ENCODE results near the gene OR4D9. TPM values are rescaled to one million over a fixed set of nuclear protein-coding genes. Genes with fewer than 3 reads are reported as not detected.
"Not testable (repeated sequence)": the region's sequence is repeated elsewhere in the genome, so short reads cannot be mapped to it uniquely, and the experiment has no call there.

OR4D9 gene
- total RNA-seq, 1 donor from 2014 or later, result not detected

GRCh38 chr11:59523541-59523940, 12.2 kb downstream of the OR4D9 start:
- Mint-ChIP-seq H3K9me3 (ENCODE audit: unreplicated experiment) (no peaks in the 10 kb centered on the region), H3K4me3 (ENCODE audit: unreplicated experiment) (no peak overlapping the region), H3K27me3 (ENCODE audit: unreplicated experiment) (no peaks in the 10 kb centered on the region), H3K36me3 (ENCODE audit: unreplicated experiment) (no peaks in the 10 kb centered on the region), H3K4me1 (ENCODE audit: low read depth, unreplicated experiment) (peaks cover 7% of the 10 kb centered on the region), H3K27ac (ENCODE audit: unreplicated experiment) (no peak overlapping the region)
- no peak for DNase-seq
- TF ChIP-seq CTCF (IDR thresholded peaks at IDR 0.05; ENCODE audit: partially characterized antibody, unreplicated experiment), result no peak

- Mint-ChIP-seq H3K27ac (ENCODE audit: unreplicated experiment) (no peak overlapping the region), H3K36me3 (ENCODE audit: unreplicated experiment) (no peaks in the 10 kb centered on the region), H3K27me3 (ENCODE audit: unreplicated experiment) (peaks cover 4% of the 10 kb centered on the region), H3K9me3 (ENCODE audit: unreplicated experiment) (no peaks in the 10 kb centered on the region), H3K4me1 (ENCODE audit: low read depth, unreplicated experiment) (peaks cover 9% of the 10 kb centered on the region), H3K4me3 (ENCODE audit: unreplicated experiment) (no peak overlapping the region)
- no peak for DNase-seq
- TF ChIP-seq CTCF (IDR thresholded peaks at IDR 0.05; ENCODE audit: partially characterized antibody, unreplicated experiment), result no peak
These were observed 17.4 kb downstream of the OR4D9 start for GRCh38 chr11:59528711-59529110.

- Mint-ChIP-seq H3K36me3 (ENCODE audit: unreplicated experiment) (no peaks in the 10 kb centered on the region), H3K27ac (ENCODE audit: unreplicated experiment) (no peak overlapping the region), H3K27me3 (ENCODE audit: unreplicated experiment) (peaks cover 4% of the 10 kb centered on the region), H3K4me3 (ENCODE audit: unreplicated experiment) (no peak overlapping the region), H3K4me1 (ENCODE audit: low read depth, unreplicated experiment) (peaks cover 9% of the 10 kb centered on the region), H3K9me3 (ENCODE audit: unreplicated experiment) (no peaks in the 10 kb centered on the region)
- TF ChIP-seq CTCF (IDR thresholded peaks at IDR 0.05; ENCODE audit: partially characterized antibody, unreplicated experiment), result no peak
- DNase-seq, result no peak
These were observed 21.3 kb downstream of the OR4D9 start for GRCh38 chr11:59532620-59533019.

- Mint-ChIP-seq H3K4me1 (ENCODE audit: low read depth, unreplicated experiment) (no peaks in the 10 kb centered on the region), H3K27me3 (ENCODE audit: unreplicated experiment) (peaks cover 4% of the 10 kb centered on the region), H3K4me3 (ENCODE audit: unreplicated experiment) (no peak overlapping the region), H3K9me3 (ENCODE audit: unreplicated experiment) (no peaks in the 10 kb centered on the region), H3K27ac (ENCODE audit: unreplicated experiment) (no peak overlapping the region), H3K36me3 (ENCODE audit: unreplicated experiment) (no peaks in the 10 kb centered on the region)
- TF ChIP-seq CTCF (IDR thresholded peaks at IDR 0.05; ENCODE audit: partially characterized antibody, unreplicated experiment), result no peak
- DNase-seq, result no peak
These were observed 23.3 kb downstream of the OR4D9 start for GRCh38 chr11:59534676-59535075.

GRCh38 chr11:59542142-59542810, 30.9 kb downstream of the OR4D9 start:
- no peak for DNase-seq
- Mint-ChIP-seq H3K4me3 (ENCODE audit: unreplicated experiment) (no peak overlapping the region), H3K27me3 (ENCODE audit: unreplicated experiment) (peaks cover 2% of the 10 kb centered on the region), H3K27ac (ENCODE audit: unreplicated experiment) (no peak overlapping the region), H3K9me3 (ENCODE audit: unreplicated experiment) (peaks cover 2% of the 10 kb centered on the region), H3K4me1 (ENCODE audit: low read depth, unreplicated experiment) (no peaks in the 10 kb centered on the region), H3K36me3 (ENCODE audit: unreplicated experiment) (no peaks in the 10 kb centered on the region)
- no peak for TF ChIP-seq CTCF (IDR thresholded peaks at IDR 0.05; ENCODE audit: partially characterized antibody, unreplicated experiment)

- not testable (repeated sequence) for DNase-seq; H3K27me3 Mint-ChIP-seq (ENCODE audit: unreplicated experiment); H3K36me3 Mint-ChIP-seq (ENCODE audit: unreplicated experiment); H3K27ac Mint-ChIP-seq (ENCODE audit: unreplicated experiment); H3K9me3 Mint-ChIP-seq (ENCODE audit: unreplicated experiment); H3K4me1 Mint-ChIP-seq (ENCODE audit: low read depth, unreplicated experiment); H3K4me3 Mint-ChIP-seq (ENCODE audit: unreplicated experiment)
These were observed 32.4 kb downstream of the OR4D9 start for GRCh38 chr11:59543713-59544112.

All from glutamatergic neuron (in vitro differentiated cells).